ENCODE results near the gene RGP1. TPM values are rescaled to one million over a fixed set of nuclear protein-coding genes. Genes with fewer than 3 reads are reported as not detected.

RGP1 gene
- total RNA-seq, 2 donors from 2014 or later: 52.0 to 53.9 TPM

- Histone ChIP-seq H3K9me3 (no peaks in the 10 kb centered on the region), H3K9ac (ENCODE audit: low read depth in 2 of 2, low read length in 2 of 2) (peak overlapping the region in 1 of 2 donors; percentile 62), H3K27ac (no peak overlapping the region), H3K36me3 (no peaks in the 10 kb centered on the region), H3K4me3 (peak overlapping the region; percentile 67), H3K27me3 (no peaks in the 10 kb centered on the region), H3K4me1 (peaks cover 12% of the 10 kb centered on the region)
- TF ChIP-seq CTCF (IDR thresholded peaks at IDR 0.05): no peak
- intact Hi-C loops (cut with DNase I): no loop called here
- DNase-seq: no peak
Observed at GRCh38 chr9:35745569-35745968, 3.5 kb upstream of the RGP1 start.

GRCh38 chr9:35746583-35746982, 2.5 kb upstream of the RGP1 start:
- Histone ChIP-seq H3K4me3 (peak overlapping the region; percentile 67), H3K36me3 (no peaks in the 10 kb centered on the region), H3K4me1 (peaks cover 12% of the 10 kb centered on the region), H3K9ac (ENCODE audit: low read depth in 2 of 2, low read length in 2 of 2) (peak overlapping the region; percentile 52 to 99), H3K9me3 (no peaks in the 10 kb centered on the region), H3K27me3 (no peaks in the 10 kb centered on the region), H3K27ac (peak overlapping the region; percentile 90)
- no peak for TF ChIP-seq CTCF (IDR thresholded peaks at IDR 0.05)
- DNase-seq: peak; percentile 81
- intact Hi-C loops (cut with DNase I): no loop called here

GRCh38 chr9:35748242-35748857, 737 bp upstream of the RGP1 start:
- Histone ChIP-seq H3K9me3 (no peaks in the 10 kb centered on the region), H3K36me3 (no peaks in the 10 kb centered on the region), H3K4me1 (peaks cover 12% of the 10 kb centered on the region), H3K9ac (ENCODE audit: low read depth in 2 of 2, low read length in 2 of 2) (peak overlapping the region; percentile 97 to 99), H3K4me3 (peak overlapping the region; percentile 67), H3K27me3 (no peaks in the 10 kb centered on the region), H3K27ac (peak overlapping the region; percentile 90)
- no peak for DNase-seq
- intact Hi-C loops (cut with DNase I): no loop called here
- no peak for TF ChIP-seq CTCF (IDR thresholded peaks at IDR 0.05)

GRCh38 chr9:35749515-35750255, 598 bp downstream of the RGP1 start:
- H3K9me3 ChIP-seq: no peaks in the 10 kb centered on the region
- no peaks in the 10 kb centered on the region for H3K36me3 ChIP-seq
- peak; percentile 80 for DNase-seq
- peak overlapping the region; percentile 90 for H3K27ac ChIP-seq
- TF ChIP-seq CTCF (IDR thresholded peaks at IDR 0.05): no peak
- H3K4me1 ChIP-seq: peaks cover 12% of the 10 kb centered on the region
- H3K4me3 ChIP-seq: peak overlapping the region; percentile 67
- peak overlapping the region; percentile 96 to 97 for H3K9ac ChIP-seq (ENCODE audit: low read depth in 2 of 2, low read length in 2 of 2)
- H3K27me3 ChIP-seq: no peaks in the 10 kb centered on the region
- intact Hi-C loops (cut with DNase I): no loop called here

- Histone ChIP-seq H3K27me3 (no peaks in the 10 kb centered on the region), H3K27ac (peak overlapping the region; percentile 90), H3K9me3 (no peaks in the 10 kb centered on the region), H3K4me1 (peaks cover 12% of the 10 kb centered on the region), H3K36me3 (no peaks in the 10 kb centered on the region), H3K4me3 (peak overlapping the region; percentile 67), H3K9ac (ENCODE audit: low read depth in 2 of 2, low read length in 2 of 2) (peak overlapping the region; percentile 96 to 97)
- no peak for TF ChIP-seq CTCF (IDR thresholded peaks at IDR 0.05)
- DNase-seq: no peak
- intact Hi-C loops (cut with DNase I): no loop called here
Observed at GRCh38 chr9:35750256-35750531, 1.1 kb downstream of the RGP1 start.

All from colonic mucosa (tissue), 4 donors.